GM11168 (cell line): ENCODE data around the gene ATG101.

Source experiments
- in situ Hi-C: fragments of 300-500 bp; cut with MboI; formaldehyde crosslinking; loops from one replicate; pipeline ENCODE4 v1.12.0; 2022; ENCODE audit warnings: low sequenced_read_pairs; ENCODE audit not compliant: unreplicated experiment

The ATG101 gene

DNA sequence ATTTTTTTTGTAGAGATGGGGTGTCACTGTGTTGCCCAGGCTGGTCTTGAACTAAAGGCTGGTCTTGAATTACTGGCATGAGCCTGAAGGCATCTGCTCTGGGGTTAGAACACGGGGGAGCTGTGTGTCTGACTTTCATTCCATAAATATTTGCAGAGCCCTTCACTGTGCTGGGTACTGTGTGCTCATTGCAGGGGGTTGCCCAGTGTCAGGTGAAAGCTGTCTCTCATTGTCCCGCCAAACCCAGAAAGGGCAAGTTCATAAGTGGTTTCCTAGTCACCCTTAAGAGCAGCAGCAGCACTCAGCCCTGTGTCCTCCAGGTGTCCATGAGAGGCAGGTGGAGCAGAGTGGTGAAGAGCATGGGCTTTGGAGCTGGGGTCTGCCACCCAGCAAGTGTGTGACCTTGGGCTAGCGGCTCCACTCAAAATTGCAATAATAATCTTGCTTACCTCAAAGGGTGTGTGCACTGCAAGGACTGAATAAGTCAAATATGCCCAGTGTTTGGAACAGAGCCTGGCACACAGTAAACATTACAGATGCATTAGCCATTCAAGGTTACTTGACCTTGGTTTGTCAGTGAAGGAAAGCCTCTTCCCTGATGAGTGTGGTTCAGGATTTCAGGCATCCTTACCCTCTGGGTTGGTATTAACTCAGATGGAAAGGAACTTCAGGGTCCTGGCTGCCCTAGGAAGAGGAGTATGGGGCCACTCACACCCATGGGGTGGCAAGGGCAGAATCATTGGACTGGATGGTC is 5.4 kb downstream of the ATG101 start:
- in situ Hi-C loops: no loop called here

DNA sequence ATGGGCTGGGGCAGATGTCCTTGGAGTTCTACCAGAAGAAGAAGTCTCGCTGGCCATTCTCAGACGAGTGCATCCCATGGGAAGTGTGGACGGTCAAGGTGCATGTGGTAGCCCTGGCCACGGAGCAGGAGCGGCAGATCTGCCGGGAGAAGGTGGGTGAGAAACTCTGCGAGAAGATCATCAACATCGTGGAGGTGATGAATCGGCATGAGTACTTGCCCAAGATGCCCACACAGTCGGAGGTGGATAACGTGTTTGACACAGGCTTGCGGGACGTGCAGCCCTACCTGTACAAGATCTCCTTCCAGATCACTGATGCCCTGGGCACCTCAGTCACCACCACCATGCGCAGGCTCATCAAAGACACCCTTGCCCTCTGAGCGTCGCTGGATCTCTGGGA is 7.0 kb downstream of the ATG101 start:
- in situ Hi-C loops: no loop called here

DNA sequence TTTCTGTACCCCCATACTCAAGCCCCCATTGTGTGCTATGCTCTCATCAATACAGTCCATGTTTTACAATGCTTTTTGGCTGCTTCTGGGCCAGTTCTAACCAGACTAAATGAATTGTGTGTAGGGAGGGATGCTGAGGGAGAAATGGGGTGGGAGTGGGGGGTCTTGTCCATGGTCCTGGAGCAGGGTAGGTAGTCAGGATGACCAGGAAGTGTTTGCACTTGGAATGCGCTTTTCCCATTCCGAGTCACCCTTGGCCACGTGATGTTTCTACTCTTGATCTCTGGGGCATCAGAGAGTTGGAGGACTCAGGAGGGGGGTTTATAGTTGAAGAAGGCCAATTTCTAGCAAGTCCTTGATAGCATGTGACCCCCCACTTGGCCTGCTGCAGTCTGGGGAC is 8.5 kb downstream of the ATG101 start:
- in situ Hi-C loops: no loop called here

DNA sequence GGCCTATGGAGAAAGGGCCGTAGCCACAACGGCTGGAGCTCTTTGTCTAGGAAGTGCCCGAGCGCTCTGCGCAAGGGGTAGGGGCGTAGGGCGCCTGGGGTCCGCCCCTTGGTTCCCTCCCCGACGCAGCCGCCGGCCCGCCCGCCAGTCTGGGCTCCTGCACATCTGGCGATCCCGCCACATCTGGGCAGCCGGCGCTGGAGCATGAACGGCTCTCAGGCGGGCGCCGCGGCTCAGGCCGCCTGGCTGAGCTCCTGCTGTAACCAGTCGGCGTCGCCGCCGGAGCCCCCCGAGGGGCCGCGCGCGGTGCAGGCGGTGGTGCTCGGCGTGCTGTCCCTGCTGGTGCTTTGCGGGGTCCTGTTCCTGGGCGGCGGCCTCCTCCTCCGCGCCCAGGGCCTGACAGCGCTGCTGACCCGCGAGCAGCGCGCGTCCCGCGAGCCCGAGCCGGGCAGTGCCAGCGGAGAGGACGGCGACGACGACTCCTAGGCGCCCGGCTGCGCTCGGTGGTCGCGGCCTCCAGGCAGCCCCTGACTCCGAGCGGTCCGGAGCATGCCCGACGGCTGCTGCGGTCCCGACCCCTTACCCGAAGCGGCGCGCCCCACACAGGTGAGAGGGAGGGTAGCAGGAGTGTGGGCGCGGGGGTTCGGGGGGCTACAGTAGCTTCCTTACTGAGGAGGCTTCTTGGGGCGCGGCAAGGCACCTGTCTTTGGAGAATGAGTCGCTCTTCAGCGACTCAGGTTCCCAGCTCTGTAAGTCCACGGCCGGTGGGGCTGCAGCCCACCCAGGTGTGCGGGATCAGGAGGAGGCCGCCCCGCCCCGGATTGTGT is 10.0 kb downstream of the ATG101 start, which contains the start of gene SMIM41:
Gene SMIM41 (plus strand): TSS at position 129 of the 827 bp plus-strand sequence. CDS start 76 bp downstream, at position 205.
- in situ Hi-C loops: no loop called here

DNA sequence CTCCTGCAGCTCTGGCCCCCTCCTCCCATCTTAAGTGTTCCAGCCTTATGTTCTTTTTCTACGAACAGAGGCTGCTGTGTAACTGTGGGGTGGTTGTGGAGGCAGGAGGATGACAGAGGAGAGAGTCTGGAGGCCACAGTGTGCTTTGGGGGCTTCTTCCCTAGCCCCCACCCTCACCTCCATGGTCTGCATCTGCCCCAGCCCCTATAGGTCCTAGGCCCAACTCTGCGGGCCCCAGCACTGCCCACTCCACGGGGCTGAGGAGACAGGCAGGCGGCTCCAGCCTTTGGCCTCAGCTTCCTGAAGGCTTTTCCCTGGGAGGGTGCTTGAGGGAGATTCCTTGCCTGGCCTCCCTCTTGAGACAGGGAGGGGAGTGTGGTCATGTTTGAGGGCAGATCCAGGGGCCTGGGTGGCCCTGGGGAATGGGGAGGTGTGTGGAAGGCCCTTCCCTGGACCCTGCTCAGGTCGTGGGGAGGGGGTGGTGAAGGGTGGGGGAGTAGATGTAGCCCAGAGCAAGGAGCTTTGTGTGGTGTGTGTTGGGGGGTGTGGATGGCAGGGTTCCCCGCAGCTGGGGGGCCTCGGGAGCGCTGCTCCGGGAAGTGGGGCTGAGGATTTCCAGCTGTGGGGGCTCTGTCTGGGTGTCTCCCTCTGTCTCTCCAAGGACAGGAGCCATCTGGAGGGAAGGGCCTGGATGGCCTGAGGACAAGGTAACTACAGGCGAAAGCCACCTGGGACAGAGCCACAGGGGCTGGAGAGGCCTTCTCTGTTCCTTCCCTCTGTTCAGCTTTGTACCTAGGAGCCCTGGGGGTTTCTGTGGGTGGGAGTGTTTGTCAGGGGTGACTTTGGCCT is 10.8 kb downstream of the ATG101 start:
- in situ Hi-C loops: no loop called here

DNA sequence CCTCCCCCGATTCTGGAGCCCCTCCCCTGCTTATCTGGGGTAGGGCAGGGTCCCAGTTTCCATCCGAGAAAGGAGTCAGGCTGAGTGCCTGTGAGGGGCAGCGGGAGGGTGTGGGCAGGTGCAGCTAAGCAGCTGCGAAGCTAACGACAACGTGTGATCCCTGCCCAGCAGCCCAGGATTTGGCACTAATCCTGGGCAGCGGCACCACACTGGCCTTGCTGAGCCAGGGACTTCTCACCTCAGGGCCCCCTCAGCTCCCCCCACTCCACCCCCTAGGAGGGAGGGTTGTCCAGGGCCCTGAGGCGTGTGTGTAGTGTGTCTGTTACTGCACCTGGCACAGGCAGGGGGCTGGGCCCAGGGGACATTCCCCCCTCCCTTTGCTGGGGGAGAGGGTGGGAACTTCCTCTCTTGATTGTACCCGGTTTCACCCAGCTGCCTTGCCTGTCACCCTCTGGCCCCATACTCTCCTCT is 11.5 kb downstream of the ATG101 start:
- in situ Hi-C loops: no loop called here

DNA sequence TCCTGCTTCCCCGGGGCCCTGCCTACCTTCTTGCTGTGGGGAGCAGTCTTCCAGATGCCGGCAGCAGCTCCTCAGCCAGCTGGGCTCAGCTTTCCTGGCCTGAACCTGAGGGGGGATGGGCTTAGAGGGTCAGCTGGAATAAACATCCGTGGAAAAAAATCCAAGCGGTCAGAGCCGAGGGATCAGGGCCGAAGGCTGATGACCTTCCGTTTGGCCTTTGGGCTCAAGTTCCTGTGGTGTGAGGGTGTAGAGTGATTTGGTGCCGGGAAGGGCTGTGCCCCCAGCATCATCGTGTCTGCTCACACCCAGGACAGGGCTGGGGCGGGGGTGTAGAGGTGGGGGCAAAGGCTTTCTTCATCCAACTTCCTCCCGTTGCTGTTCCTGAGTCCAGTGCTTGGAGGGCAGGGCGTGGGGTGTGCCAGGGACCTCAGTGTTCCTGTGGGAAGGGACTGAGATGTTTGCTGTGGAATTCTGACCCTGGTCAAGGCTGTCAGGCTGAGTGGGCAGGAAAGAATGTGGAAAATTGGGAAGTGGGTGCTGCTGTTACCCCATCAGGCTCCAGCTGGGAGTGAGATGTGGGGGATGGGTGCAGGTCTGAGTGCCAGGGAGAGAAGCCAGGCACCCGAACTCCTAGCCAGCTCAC is 12.4 kb downstream of the ATG101 start:
- in situ Hi-C loops: no loop called here

DNA sequence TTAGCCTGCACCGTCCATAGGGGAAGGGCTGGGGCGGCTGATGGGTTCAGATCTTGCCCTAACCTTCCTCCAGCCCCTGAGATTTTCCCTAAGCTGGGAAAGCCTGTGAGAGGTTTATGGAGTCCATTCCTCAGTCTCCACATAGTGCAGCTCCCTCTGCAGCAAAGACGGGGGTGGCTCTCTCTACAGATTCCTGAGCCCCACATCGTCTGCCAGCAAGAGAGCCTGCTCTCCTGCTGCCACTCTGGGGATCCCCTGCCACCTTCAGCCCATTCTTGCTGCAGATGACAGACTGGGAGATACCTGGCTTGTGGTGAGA is 12.8 kb downstream of the ATG101 start:
- in situ Hi-C loops: no loop called here

DNA sequence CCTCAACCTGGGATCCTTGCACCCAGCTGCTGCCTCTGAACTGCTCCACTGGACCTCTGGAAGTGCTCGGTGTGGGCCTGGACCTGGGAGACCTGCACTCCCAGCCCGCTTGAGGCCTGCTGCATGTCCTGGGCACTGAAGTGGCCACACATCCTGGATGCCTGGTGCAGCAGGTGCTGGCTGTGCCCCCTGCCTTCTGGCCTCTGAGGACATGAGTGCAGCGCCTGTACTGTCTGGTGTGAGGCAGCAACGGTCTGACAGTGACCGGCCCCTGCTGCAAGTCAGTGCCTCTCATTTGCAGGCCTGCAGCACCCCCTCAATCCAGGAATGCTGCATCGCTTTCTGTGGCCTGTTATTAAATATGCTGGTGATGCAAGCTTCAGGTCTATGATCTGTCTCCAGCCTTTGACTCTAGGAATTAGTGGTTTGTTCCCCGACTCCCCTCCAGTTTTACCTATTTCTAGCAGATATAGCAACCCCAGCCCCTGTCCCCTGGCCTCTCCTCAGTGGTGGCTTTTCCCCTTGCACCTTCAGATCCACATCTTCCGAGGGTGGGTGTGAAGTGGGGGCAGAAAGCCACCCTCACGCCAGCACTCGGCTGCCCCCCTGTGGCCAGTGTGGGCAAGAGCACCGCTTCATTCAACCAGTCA is 13.3 kb downstream of the ATG101 start:
- in situ Hi-C loops: no loop called here

DNA sequence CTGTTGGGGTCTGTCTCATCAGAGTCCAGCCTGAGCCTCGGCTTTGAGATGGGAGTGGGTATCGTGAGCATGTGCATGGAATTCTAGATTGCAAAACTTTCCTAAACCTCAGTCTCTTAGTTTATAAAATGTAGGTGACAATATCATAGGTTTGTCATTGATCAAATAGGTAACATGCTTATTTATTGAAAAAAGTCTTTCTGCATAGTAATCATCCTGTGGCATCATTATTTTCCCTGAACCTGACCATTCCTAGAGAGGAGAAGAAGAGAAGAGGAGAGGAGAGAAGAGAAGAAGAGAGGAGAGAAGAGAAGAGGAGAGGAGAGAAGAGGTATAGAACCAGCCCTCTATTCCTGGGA is 13.8 kb downstream of the ATG101 start:
- in situ Hi-C loops: no loop called here

DNA sequence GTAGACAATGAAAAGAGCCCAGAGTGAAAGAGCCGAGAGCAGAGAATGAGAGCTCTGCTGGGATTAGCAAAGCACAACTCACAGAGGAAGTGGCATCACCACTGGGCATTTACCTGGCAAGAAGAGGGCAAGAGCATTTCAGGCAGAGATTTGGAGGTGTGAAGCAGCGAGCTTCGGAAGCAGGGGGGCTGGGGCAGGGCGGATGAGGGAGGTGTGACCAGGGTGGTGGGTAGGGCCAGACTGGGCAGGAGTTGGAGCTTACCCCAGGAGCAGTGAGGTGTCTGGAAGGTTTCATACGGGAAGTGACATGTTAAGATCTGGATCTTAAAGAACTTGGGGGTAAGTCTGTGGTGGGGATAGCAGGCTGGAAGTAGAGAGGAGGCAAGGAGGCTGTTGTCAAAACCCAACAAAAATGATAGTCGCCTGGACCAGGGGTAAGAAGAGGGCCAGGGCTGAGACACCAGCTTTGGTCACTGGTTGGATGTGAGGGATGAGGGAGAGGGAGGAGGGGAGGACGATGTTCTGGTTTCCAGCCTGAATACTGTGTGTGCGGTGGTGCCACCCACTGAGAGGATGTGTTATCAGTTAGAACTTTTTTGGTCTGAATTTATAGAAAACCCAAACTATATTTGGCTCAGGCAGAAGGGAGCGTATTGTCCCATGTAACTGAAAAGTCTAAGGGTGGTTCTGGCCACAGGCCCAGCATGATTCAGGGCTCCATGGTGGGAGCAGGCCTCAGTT is 14.9 kb downstream of the ATG101 start:
- in situ Hi-C loops: no loop called here

DNA sequence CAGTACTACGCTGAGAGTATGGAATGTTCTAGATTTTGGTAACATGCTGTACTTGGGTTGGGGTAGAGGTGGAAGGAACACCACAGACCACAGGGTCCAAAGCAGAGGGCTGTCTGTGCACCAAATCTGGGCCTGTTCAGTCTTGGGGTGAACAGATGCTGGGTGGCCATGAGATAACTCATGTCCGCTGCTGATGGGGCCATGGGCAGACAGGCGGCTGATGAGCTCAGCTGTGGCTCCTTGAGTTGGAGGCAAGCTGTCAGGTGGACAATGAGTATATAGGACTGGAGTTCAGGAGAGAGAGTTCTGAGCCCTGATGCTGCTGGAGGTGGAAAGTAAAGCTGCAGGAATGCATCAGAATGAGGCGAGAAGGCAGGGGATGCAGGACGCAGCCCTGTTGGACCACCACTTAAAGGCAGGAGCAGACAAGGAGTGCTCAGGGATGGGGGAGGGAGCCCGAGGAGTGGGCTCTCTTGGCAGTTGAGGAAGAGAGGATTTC is 16.0 kb downstream of the ATG101 start:
- in situ Hi-C loops: no loop called here

DNA sequence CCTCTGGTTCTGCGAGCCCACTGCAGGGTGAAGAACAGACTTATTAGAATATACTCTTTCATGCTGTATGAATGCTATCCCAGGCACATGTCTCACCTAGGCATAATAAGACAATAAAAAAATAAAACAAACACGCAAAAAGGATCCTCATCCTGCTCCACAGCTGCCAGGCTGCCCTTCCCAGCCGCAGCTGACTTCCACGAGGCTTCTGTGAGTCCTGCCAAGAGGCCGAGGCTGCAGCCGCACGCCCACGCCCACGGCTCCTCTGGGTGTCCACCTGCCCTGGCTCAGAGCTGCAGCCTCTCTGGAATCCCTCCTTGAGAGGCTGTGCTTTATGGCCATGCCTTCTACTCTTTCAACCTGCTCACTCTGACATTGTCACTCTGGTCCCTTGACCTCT is 16.6 kb downstream of the ATG101 start:
- in situ Hi-C loops: no loop called here

DNA sequence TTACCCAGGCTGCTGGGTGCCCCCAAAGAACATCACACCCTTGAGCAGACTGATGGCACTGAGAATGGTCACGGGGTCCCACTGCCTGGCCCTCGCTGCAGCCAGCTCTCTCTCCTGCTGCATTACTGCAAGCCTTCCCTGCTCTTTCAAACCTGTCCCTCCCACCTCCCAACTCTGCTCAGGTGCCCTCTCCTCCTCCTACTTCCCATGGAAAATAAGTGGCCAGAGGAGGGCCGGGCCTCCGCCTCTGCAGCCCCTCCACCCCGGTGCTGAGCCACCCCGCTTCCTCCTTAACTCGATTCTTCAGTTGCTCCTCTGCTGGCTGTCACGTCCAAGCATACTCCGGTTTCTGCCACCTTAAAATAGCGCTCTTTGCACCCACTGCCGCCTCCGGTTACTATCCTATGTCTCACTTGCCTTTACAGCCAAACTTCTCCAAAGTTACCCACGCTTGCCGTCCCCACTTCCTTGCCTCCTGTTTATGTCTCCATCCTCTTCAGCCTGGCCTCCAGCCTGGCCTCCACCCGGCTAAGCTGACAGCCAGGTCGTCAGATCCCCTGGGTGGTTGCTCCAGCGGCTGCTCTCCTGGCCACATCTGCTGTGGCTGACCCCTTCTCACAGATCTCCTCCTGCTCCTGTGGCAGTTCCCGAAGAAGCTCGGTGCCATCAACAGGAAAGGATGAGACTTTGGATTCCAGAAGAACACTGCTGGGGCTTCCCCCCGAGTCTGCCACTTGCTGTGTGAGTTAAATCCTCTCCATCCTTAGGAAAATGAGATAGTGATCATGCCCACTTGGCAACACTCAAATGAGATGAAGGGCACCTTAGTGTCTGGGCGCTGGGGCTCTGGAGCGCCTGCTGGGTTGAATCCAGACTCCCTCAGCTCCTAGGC is 17.4 kb downstream of the ATG101 start:
- in situ Hi-C loops: no loop called here

DNA sequence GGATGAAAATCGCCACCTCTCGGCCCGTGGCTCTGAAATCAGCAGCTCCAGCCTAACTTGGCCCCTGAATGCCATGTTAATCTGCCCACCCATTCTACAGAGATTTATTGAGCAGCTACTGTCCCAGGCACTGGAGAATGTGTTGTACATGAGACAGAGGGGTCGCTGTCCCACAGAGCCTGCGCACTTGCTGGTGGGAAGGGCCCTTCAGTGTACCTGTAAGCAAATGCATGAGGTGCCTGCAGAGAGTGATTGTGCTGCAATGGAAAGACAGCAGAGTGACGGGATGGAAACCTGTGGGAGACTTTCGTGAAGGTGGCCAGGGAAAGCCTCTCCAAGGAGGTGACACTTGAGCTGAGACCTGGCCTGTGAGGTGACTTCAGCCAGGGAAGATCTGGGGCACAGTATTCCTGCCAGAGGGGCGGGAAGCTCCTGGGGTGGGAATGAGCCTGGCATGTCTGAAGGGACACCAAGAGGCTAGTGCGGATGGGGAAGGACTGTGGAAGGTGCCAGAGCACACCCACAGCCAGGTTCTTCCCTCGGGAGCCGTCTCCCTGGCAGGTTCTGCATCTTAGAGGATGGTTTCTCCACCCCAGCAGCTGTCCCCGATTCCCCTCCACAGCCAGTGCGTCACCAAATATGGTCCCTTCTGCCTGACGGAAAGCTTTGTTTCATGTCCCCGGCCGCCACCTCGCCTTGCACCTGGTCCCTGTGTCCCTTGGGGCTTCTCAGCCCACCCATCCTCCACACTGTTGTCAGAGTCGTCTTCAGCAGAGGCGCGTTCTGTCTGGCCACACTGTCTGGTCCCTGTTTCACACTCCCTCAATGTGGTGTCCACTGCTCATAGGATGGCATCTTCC is 18.4 kb downstream of the ATG101 start:
- in situ Hi-C loops: no loop called here

DNA sequence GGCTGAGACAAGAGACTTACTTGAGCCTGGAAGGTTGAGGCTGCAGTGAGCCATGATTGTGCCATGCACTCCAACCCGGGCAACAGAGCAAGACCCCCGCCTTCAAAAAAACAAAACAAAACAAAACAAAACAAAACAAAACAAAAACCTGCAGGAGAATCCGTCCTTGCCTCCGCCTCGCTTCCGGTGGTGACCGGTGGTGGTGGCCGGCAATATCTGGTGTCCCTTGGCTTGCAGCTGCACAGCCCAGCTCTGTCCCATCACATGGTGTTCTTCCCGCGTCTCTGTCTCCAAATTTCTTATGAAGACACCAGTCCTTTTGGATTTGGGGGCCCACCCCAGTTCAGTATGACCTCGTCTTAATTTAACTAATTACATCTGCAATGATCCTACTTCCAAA is 19.7 kb downstream of the ATG101 start:
- in situ Hi-C loops: no loop called here

DNA sequence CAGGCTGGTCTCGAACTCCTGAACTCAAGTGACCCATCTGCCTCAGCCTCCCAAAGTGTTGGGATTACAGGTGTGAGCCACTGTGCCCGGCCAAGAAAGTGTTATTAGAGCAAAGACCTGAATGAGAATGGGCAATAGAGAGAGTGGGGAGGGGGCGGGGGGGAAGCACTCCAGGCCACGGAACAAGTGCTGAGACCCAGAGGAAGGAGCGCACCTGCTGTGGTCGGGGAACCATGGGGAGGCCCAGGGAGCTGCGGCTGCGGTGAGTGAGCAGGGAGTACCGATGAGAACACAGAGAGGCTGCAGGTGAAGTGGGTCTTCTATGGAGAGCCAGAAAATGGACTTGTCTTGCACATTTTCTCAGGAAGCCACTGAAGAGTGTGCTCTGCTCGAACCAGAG is 20.5 kb downstream of the ATG101 start:
- in situ Hi-C loops: no loop called here
